ENCODE measurements around the gene PABPC3. TPM values are rescaled to one million over a fixed set of nuclear protein-coding genes. Genes with fewer than 3 reads are reported as not detected.

Gene PABPC3
- total and polyA plus RNA-seq, 2 of the 13 experiments (the other 11 are each of a cell fraction or from before 2014, with no cell fraction given): 0.04 to 0.09 TPM

GRCh38 chr13:25130944-25131343 lies 35.0 kb downstream of the PABPC3 start:
- no peak overlapping the region for H3K4me2 ChIP-seq (ENCODE audit: low read depth, low read length)
- H3K4me1 ChIP-seq (ENCODE audit: insufficient read depth, low read length): no peaks in the 10 kb centered on the region
- BruUV-seq (replicated peaks): no TSS peak
- ATAC-seq: no peak
- no peak overlapping the region for H3K4me3 ChIP-seq (replicated peaks in 1 of 3; ENCODE audit: insufficient read depth in 1 of 3, low read depth in 2 of 3, low read length in 3 of 3)
- WGBS (ENCODE audit: low lambda C conversion rate): 15% methylated on average over 3 of the region's 3 CpGs
- H3K79me2 ChIP-seq (ENCODE audit: insufficient read depth, low read length): no peaks in the 10 kb centered on the region
- CTCF ChIA-PET (ENCODE audit: low intra/inter-chr PET ratio, low total read pairs): no interaction called here
- POLR2A ChIA-PET: no interaction called here
- intact Hi-C loops (cut with micrococcal nuclease; ENCODE audit: unreplicated experiment): no loop called here
- H3K27me3 ChIP-seq (ENCODE audit: control insufficient read depth in 1 of 2, insufficient read depth in 2 of 2, low read length in 2 of 2): peaks cover 0 to 4% of the 10 kb centered on the region in 2 experiments; a peak in 1 of 5 replicates
- in situ Hi-C loops (cut with HindIII; ENCODE audit: extremely low pct_ligation_motif_present, low pct_unique_long_range_greater_than_20kb): no loop called here
- H3K36me3 ChIP-seq (replicated peaks in 1 of 2; ENCODE audit: control insufficient read depth in 1 of 2, insufficient read depth in 2 of 2, low read length in 2 of 2): no peaks in the 10 kb centered on the region
- H3K27ac ChIP-seq (ENCODE audit: extremely low read length, insufficient read depth, low read length): no peak overlapping the region
- no peak overlapping the region for H2AFZ ChIP-seq (ENCODE audit: low read length)
- no peak overlapping the region for H3K9ac ChIP-seq (ENCODE audit: insufficient read depth, low read depth, low read length)
- FAIRE-seq: no peak
- no peaks in the 10 kb centered on the region; the same call in 1 of the 2 replicates for H3K9me3 ChIP-seq (ENCODE audit: low read length)
- no peaks in the 10 kb centered on the region for H4K20me1 ChIP-seq (ENCODE audit: insufficient read depth, low read length)
- no peak for DNase-seq (ENCODE audit: low spot score)
- TF ChIP-seq ZBTB3 (CRISPR knock-in tag; IDR thresholded peaks at IDR 0.05; ENCODE audit: borderline replicate concordance, low read depth): no peak
- TF ChIP-seq ARID3A (IDR thresholded peaks at IDR 0.05; ENCODE audit: low read depth, low read length): no peak
- no peak for TF ChIP-seq ZNF292 (CRISPR knock-in tag; IDR thresholded peaks at IDR 0.05; ENCODE audit: borderline replicate concordance, low read depth)
- TF ChIP-seq ZNF788 (CRISPR knock-in tag; IDR thresholded peaks at IDR 0.05; ENCODE audit: borderline replicate concordance): no peak
- no peak for TF ChIP-seq ZNF878 (CRISPR knock-in tag; IDR thresholded peaks at IDR 0.05)
- no peak for TF ChIP-seq ZNF567 (CRISPR knock-in tag; IDR thresholded peaks at IDR 0.05; ENCODE audit: borderline replicate concordance)
- no peak for TF ChIP-seq RBFOX2 (IDR thresholded peaks at IDR 0.05; ENCODE audit: low read depth, low read length)
- no peak for TF ChIP-seq TAF1 (CRISPR knock-in tag; IDR thresholded peaks at IDR 0.05)
- no peak for TF ChIP-seq FLYWCH1 (CRISPR knock-in tag; IDR thresholded peaks at IDR 0.05)
- TF ChIP-seq NBN (conservative IDR thresholded peaks at IDR 0.05): no peak
- no peak for TF ChIP-seq ZNF724P (CRISPR knock-in tag; IDR thresholded peaks at IDR 0.05; ENCODE audit: borderline replicate concordance)
- TF ChIP-seq HMGXB4 (CRISPR knock-in tag; IDR thresholded peaks at IDR 0.05; ENCODE audit: borderline replicate concordance in 1 of 2, low read depth in 1 of 2): no peak
- no peak for TF ChIP-seq ZBTB43 (CRISPR knock-in tag; conservative IDR thresholded peaks at IDR 0.05)
- TF ChIP-seq HDAC1 (CRISPR knock-in tag; IDR thresholded peaks at IDR 0.05): no peak
- TF ChIP-seq STAT6 (CRISPR knock-in tag; IDR thresholded peaks at IDR 0.05; ENCODE audit: borderline replicate concordance): no peak
- no peak for TF ChIP-seq THYN1 (CRISPR knock-in tag; IDR thresholded peaks at IDR 0.05; ENCODE audit: borderline replicate concordance, low read depth)
- no peak for TF ChIP-seq ZNF331 (CRISPR knock-in tag; IDR thresholded peaks at IDR 0.05)
- TF ChIP-seq SAP130 (CRISPR knock-in tag; IDR thresholded peaks at IDR 0.05; ENCODE audit: low read depth): no peak
- TF ChIP-seq CENPT (CRISPR knock-in tag; IDR thresholded peaks at IDR 0.05; ENCODE audit: low read depth): no peak
